Type B pancreatic cell (in vitro differentiated cells): Measurements from ENCODE around the gene ZNF423. TPM values are rescaled to one million over a fixed set of nuclear protein-coding genes. Genes with fewer than 3 reads are reported as not detected.

Experiments used
- DNase-seq: peaks from one replicate; pipeline ENCODE4 v3.0.0; 2021; ENCODE audit warnings: mixed read lengths; ENCODE audit not compliant: unreplicated experiment; ENCODE audit errors: extremely low spot score
- H3K27ac Mint-ChIP-seq: 2 replicates; pipeline ENCODE4 v1.8.0; 2021; ENCODE audit warnings: mild to moderate bottlenecking, mixed read lengths
- H3K27me3 Mint-ChIP-seq: 2 replicates; pipeline ENCODE4 v1.8.0; 2021; ENCODE audit warnings: mixed read lengths
- H3K36me3 Mint-ChIP-seq: 2 replicates; pipeline ENCODE4 v1.8.0; 2021; ENCODE audit warnings: mixed read lengths
- H3K4me1 Mint-ChIP-seq: one replicate; pipeline ENCODE4 v1.8.0; 2021; ENCODE audit warnings: mixed read lengths; ENCODE audit not compliant: unreplicated experiment
- H3K4me3 Mint-ChIP-seq: 2 replicates; pipeline ENCODE4 v1.8.0; 2021; ENCODE audit warnings: mild to moderate bottlenecking, mixed read lengths
- H3K9me3 Mint-ChIP-seq: 2 replicates; pipeline ENCODE4 v1.8.0; 2021; ENCODE audit warnings: mixed read lengths
- total RNA-seq: library from RNA; stranded (reverse); gene quantifications from 2 replicates; pipeline ENCODE4 v1.2.1, GENCODE V29; 2021; ENCODE audit warnings: low replicate concordance
- TF ChIP-seq, protein P1 (sequence below): fragments of 200-600 bp; sonication (generic); conservative IDR thresholded peaks from 2 replicates; pipeline ENCODE4 v1.5.0; 2021; ENCODE audit warnings: antibody characterized with exemption, mild to moderate bottlenecking

The ZNF423 gene
- total RNA-seq, 1 donor from 2014 or later, result 72.6 TPM

DNA sequence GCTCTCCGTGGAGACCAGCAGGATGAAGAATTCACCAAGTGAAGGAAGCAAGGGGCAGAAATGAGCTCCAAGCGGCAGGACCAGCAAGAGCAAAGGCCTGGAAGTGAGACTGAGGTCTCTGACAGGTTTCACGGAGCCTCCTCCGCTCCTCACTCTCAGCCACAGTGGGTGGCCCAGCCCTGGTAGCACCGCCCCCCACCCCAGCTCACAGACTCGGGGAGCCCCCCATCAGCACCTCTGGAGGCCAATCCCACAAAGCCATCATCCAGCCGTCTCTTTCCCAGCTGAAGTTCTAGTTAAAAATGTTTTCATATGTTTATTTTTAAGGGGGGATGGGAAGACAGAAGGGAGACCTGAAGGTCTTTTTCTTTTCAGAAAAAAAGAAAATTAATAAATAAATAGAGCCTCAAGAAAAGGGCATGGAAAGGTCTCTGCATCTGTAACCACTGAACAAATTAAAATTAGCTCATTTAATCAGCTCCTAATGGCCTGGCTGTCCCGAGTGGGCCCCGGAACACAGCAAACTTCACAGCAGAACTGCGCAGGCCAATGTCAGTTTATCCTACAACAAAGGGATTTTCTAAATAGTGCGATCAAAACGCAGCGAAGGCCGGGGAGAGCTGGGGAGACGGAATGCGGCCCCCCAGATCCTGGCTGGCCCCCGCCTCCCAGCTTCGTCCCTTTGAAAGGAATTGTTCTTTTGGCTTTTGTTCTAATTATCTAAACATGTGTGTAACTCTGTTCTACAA lies 190.3 kb downstream of the ZNF423 start:
- peak overlapping the region; percentile 72 for H3K27ac Mint-ChIP-seq
- TF ChIP-seq, protein P1, sequence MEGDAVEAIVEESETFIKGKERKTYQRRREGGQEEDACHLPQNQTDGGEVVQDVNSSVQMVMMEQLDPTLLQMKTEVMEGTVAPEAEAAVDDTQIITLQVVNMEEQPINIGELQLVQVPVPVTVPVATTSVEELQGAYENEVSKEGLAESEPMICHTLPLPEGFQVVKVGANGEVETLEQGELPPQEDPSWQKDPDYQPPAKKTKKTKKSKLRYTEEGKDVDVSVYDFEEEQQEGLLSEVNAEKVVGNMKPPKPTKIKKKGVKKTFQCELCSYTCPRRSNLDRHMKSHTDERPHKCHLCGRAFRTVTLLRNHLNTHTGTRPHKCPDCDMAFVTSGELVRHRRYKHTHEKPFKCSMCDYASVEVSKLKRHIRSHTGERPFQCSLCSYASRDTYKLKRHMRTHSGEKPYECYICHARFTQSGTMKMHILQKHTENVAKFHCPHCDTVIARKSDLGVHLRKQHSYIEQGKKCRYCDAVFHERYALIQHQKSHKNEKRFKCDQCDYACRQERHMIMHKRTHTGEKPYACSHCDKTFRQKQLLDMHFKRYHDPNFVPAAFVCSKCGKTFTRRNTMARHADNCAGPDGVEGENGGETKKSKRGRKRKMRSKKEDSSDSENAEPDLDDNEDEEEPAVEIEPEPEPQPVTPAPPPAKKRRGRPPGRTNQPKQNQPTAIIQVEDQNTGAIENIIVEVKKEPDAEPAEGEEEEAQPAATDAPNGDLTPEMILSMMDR, result no peak
- no peaks in the 10 kb centered on the region for H3K9me3 Mint-ChIP-seq
- no peak for DNase-seq
- H3K27me3 Mint-ChIP-seq, result no peaks in the 10 kb centered on the region
- H3K4me1 Mint-ChIP-seq, result peaks cover 42% of the 10 kb centered on the region
- H3K4me3 Mint-ChIP-seq, result no peak overlapping the region
- no peaks in the 10 kb centered on the region for H3K36me3 Mint-ChIP-seq

DNA sequence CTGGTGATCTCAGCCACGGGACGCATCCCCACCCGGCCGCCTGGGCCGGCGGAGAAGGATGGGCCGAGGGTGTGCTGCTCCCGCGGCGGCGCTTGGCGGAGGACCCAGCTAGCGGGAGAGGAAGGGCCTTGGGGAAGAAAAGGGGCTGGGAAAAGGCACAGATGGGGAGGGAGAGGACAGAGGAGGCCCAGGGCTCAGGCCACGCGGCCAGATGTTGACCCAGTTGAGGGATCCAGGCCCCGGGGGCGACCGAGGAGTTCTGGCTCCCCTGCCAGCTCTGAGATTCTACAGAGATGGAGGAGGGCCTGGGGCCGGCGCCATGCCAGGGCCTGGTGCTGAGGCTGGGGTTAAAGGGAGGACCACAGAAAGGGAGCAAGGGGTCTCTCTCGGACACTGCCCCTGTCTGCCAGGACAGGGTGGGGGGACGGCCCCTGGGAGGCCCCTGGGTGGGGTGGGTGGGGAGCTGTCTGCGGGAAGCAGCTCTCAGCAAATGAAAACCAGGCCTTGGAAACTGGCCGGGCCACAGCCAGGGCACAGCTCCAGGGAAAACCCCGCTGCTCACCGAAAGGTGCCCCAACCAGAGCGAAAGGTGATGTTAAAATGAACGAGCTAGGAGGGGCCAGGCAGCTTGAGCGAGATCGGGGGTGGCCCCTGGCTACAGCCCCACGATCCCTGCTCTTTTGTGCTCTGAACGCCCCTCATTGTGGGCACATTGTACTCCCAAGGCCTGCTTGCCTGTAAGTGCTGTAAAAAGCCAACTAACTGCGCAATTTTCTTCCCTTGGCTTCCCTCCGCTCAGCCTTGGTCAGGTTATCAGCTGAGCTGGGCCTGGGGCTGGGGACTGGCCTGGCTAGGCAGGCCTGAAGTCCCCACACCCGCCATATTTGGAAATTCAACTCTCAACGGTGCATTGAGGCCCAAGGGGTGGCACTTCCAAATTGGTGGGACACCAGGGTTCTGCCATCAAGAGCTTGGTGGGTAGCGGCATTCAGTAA lies 191.4 kb downstream of the ZNF423 start:
- Mint-ChIP-seq H3K9me3 (no peaks in the 10 kb centered on the region), H3K27ac (no peak overlapping the region), H3K27me3 (no peaks in the 10 kb centered on the region), H3K4me1 (peaks cover 49% of the 10 kb centered on the region), H3K36me3 (no peaks in the 10 kb centered on the region), H3K4me3 (no peak overlapping the region)
- no peak for DNase-seq
- TF ChIP-seq, protein P1, result no peak

DNA sequence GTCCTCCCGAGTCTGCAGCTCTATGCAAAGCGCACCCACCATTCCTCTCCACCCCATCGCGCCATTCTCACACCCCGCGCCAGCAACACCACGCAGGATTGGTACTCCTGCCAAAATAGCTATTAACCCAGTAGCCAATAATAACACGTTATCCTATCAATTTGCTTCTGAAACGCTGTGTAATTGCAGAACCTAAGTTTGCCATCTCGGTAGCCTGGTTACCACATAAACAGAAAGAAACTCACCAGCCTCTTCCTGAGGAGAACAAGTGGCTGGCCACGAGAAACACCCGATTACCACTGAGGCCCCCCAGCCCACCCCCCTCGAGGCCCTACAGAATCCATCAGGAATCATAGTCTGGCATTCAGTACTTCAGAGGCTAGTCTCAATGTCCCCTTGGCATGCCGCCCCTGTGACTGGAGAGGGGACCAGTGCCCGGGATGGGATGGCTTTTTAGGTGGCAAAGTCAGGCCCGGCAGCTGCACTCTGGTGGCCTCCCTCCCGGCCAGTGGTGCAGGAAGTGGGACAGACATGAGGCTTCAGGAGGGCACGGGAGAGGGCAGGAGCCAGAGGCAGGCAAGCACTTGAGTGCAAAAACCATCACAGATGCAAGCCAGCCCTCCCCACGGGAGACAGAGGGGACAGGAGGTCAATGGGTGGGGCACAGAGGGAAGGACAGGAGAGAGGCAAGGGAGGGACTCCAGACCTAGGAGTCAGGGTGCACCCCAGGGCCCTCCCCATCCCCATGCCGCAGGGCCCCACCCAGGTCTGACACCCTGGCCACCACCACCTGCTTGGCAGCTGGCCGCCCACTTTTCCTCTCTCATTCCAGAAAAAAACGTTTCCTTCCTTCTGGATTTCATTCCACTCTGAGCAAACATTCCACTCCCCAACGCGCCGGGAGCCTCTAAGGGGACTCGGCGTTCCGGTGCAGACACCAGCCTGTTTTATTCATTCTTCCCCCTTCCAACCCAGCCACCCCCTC lies 192.5 kb downstream of the ZNF423 start:
- Mint-ChIP-seq H3K27ac (no peak overlapping the region), H3K36me3 (no peaks in the 10 kb centered on the region), H3K9me3 (no peaks in the 10 kb centered on the region), H3K27me3 (no peaks in the 10 kb centered on the region), H3K4me3 (no peak overlapping the region), H3K4me1 (peaks cover 56% of the 10 kb centered on the region)
- no peak for DNase-seq
- TF ChIP-seq, protein P1, result no peak

DNA sequence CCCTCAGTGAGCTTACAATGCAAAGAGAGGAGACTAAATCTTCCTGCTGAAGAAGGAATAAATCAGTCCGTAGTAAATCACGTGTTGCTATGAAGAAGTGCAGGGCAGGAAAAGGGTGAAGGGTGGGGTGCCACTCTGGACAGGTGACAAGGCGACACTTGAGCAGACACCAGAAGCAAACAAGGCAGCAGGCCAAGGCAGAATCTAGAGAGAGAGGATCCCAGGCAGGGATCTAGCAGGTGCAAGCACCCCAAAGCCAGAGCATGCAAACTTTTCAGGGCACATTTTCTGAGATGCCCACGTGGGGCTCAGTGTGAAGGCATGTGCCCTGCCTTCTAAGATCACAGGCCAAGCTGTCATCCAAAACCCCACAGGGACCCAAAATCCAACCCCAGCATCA lies 193.3 kb downstream of the ZNF423 start:
- H3K36me3 Mint-ChIP-seq, result no peaks in the 10 kb centered on the region

More for the DNA sequence above, 193.3 kb downstream of the ZNF423 start:
- peaks cover 59% of the 10 kb centered on the region for H3K4me1 Mint-ChIP-seq
- no peak overlapping the region for H3K27ac Mint-ChIP-seq
- no peaks in the 10 kb centered on the region for H3K27me3 Mint-ChIP-seq
- TF ChIP-seq, protein P1, result no peak
- H3K9me3 Mint-ChIP-seq, result no peaks in the 10 kb centered on the region
- DNase-seq, result no peak
- H3K4me3 Mint-ChIP-seq, result no peak overlapping the region
